H1 (cell line): ENCODE results near the gene SERINC5. TPM values are rescaled to one million over a fixed set of nuclear protein-coding genes. Genes with fewer than 3 reads are reported as not detected.

ENCODE experiments used
- CTCF ChIA-PET: fragments of 300-600 bp; sonication (Branson Sonifier 250); formaldehyde crosslinking; loops from one replicate; lab custom pipeline; 2021; ENCODE audit not compliant: partially characterized antibody; lab: Charles Lee
- POLR2A ChIA-PET: fragments of 300-600 bp; sonication (Branson Sonifier 250); formaldehyde crosslinking; loops from one replicate; lab custom pipeline; 2021; ENCODE audit warnings: inconsistent platforms; ENCODE audit not compliant: partially characterized antibody; lab: Charles Lee
- DNase-seq, 2 experiments: peaks; one replicate each; pipeline versions ENCODE4 v3.0.0 to v3.0.0-alpha.2; 2010 to 2022; ENCODE audit warnings: low spot score in 2 of 2, low read depth in 1 of 2, mixed read lengths in 1 of 2
- FAIRE-seq: peaks from 2 replicates; lab custom pipeline; 2011; peaks lifted over from hg19 to GRCh38; lab: Jason Lieb, UNC
- H2AFZ ChIP-seq: 2 replicates; pipeline ENCODE4 v1.8.1; 2012; ENCODE audit warnings: low read length, inconsistent platforms
- H2AK5ac ChIP-seq: 2 replicates; pipeline ENCODE4 v1.6.1; 2013; ENCODE audit warnings: low read depth, low read length
- H2BK120ac ChIP-seq: replicated peaks from 2 replicates; pipeline ENCODE3; 2013; ENCODE audit warnings: low read depth, low read length, inconsistent platforms
- H2BK12ac ChIP-seq: 2 replicates; pipeline ENCODE4 v1.6.1; 2013; ENCODE audit warnings: low read depth, low read length
- H2BK15ac ChIP-seq: 2 replicates; pipeline ENCODE4 v1.6.1; 2013; ENCODE audit warnings: low read length
- H2BK20ac ChIP-seq: 2 replicates; pipeline ENCODE4 v1.6.1; 2013; ENCODE audit warnings: low read length
- H2BK5ac ChIP-seq: 2 replicates; pipeline ENCODE4 v1.6.1; 2013; ENCODE audit warnings: low read depth, low read length
- H3K14ac ChIP-seq: 2 replicates; pipeline ENCODE4 v1.6.1; 2013; ENCODE audit warnings: inconsistent platforms; ENCODE audit not compliant: insufficient read length
- H3K18ac ChIP-seq: 2 replicates; pipeline ENCODE4 v1.6.1; 2013; ENCODE audit warnings: low read length; ENCODE audit errors: extremely low read depth
- H3K23ac ChIP-seq: 2 replicates; pipeline ENCODE4 v1.6.1; 2013; ENCODE audit warnings: inconsistent platforms; ENCODE audit not compliant: insufficient read length
- H3K23me2 ChIP-seq: 2 replicates; pipeline ENCODE4 v1.6.1; 2013; ENCODE audit warnings: low read depth, low read length
- H3K27ac ChIP-seq: 2 replicates; pipeline ENCODE4 v1.6.1; 2011; ENCODE audit warnings: low read depth, low read length, inconsistent platforms
- H3K27me3 ChIP-seq, 4 experiments: replicated peaks in 1 of 4; 1 replicate in 1 of 4; 2 replicates in 3 of 4; pipeline versions ENCODE4 v1.6.1 to v1.8.1; 2011 to 2013; ENCODE audit warnings: low read length in 3 of 4, mild to moderate bottlenecking in 3 of 4, inconsistent platforms in 2 of 4, mixed read lengths in 2 of 4, moderate library complexity in 1 of 4; ENCODE audit not compliant: control insufficient read depth in 3 of 4, insufficient read depth in 3 of 4; ENCODE audit errors: extremely low read depth in 1 of 4
- H3K36me3 ChIP-seq, 4 experiments: 2 replicates each; pipeline versions ENCODE4 v1.6.1 to v1.8.1; 2011 to 2013; ENCODE audit warnings: mild to moderate bottlenecking in 4 of 4, low read length in 3 of 4, moderate library complexity in 2 of 4, control low read depth in 1 of 4, inconsistent platforms in 1 of 4; ENCODE audit not compliant: insufficient read depth in 4 of 4, control insufficient read depth in 2 of 4
- H3K4ac ChIP-seq: replicated peaks from 2 replicates; pipeline ENCODE3; 2013; ENCODE audit warnings: low read length, low read depth, mixed read lengths, inconsistent platforms; ENCODE audit not compliant: insufficient read length
- H3K4me1 ChIP-seq, 4 experiments: replicated peaks in 1 of 4; 1 replicate in 1 of 4; 2 replicates in 3 of 4; pipeline versions ENCODE4 v1.6.1 to v1.8.1; 2011 to 2013; ENCODE audit warnings: low read length in 3 of 4, inconsistent platforms in 2 of 4, mixed read lengths in 1 of 4; ENCODE audit not compliant: insufficient read depth in 4 of 4, control insufficient read depth in 3 of 4
- H3K4me2 ChIP-seq, 2 experiments: 2 replicates each; pipeline versions ENCODE4 v1.6.1 to v1.8.1; 2011 to 2013; ENCODE audit warnings: low read depth in 2 of 2, low read length in 2 of 2, control low read depth in 1 of 2, inconsistent platforms in 1 of 2, mild to moderate bottlenecking in 1 of 2; ENCODE audit not compliant: insufficient read depth in 1 of 2
- H3K4me3 ChIP-seq, 4 experiments: fragments of 200-600, 300-600 bp in 1 of 4; sonication (generic), shearing (Covaris generic), sonication (Bioruptor Twin) in 1 of 4; 2 replicates each; pipeline versions ENCODE4 v1.5.1 to v1.8.1; 2011 to 2016; ENCODE audit warnings: low read length in 4 of 4, low read depth in 3 of 4, control low read depth in 2 of 4, inconsistent platforms in 2 of 4, mild to moderate bottlenecking in 2 of 4, mixed read lengths in 1 of 4, moderate library complexity in 1 of 4; ENCODE audit not compliant: insufficient read depth in 2 of 4; ENCODE audit errors: extremely low read depth in 1 of 4
- H3K56ac ChIP-seq: replicated peaks from 2 replicates; pipeline ENCODE3; 2013; ENCODE audit warnings: low read depth, mild to moderate bottlenecking, mixed read lengths, low read length, inconsistent platforms; ENCODE audit not compliant: insufficient read length
- H3K79me1 ChIP-seq: 2 replicates; pipeline ENCODE4 v1.6.1; 2013; ENCODE audit warnings: low read depth, low read length, control low read depth
- H3K79me2 ChIP-seq, 2 experiments: 2 replicates each; pipeline versions ENCODE4 v1.6.1 to v1.8.1; 2012 to 2013; ENCODE audit warnings: low read length in 2 of 2, mild to moderate bottlenecking in 2 of 2, inconsistent platforms in 1 of 2; ENCODE audit not compliant: insufficient read depth in 2 of 2, control insufficient read depth in 1 of 2
- H3K9ac ChIP-seq, 4 experiments: replicated peaks in 1 of 4; 1 replicate in 1 of 4; 2 replicates in 3 of 4; pipeline versions ENCODE4 v1.6.1 to v1.8.1; 2011 to 2013; ENCODE audit warnings: low read depth in 3 of 4, low read length in 3 of 4, control low read depth in 2 of 4, mild to moderate bottlenecking in 2 of 4, moderate library complexity in 2 of 4, inconsistent platforms in 1 of 4; ENCODE audit errors: extremely low read depth in 1 of 4
- H3K9me3 ChIP-seq, 2 experiments: 2 replicates each; pipeline versions ENCODE4 v1.6.1 to v1.8.1; 2012 to 2013; ENCODE audit warnings: mild to moderate bottlenecking in 2 of 2, moderate library complexity in 2 of 2, control low read depth in 1 of 2, inconsistent platforms in 1 of 2, low read depth in 1 of 2, low read length in 1 of 2, mixed read lengths in 1 of 2; ENCODE audit not compliant: insufficient read depth in 2 of 2
- H4K20me1 ChIP-seq, 2 experiments: replicated peaks in 1 of 2; 2 replicates each; pipeline versions ENCODE3 to v1.8.1; 2011 to 2013; ENCODE audit warnings: inconsistent platforms in 2 of 2, low read length in 2 of 2, mild to moderate bottlenecking in 1 of 2; ENCODE audit not compliant: insufficient read depth in 2 of 2, control insufficient read depth in 1 of 2
- H4K5ac ChIP-seq: 2 replicates; pipeline ENCODE4 v1.6.1; 2013; ENCODE audit warnings: low read length, low read depth, mixed read lengths, inconsistent platforms; ENCODE audit not compliant: insufficient read length
- H4K8ac ChIP-seq: 2 replicates; pipeline ENCODE4 v1.8.0; 2013; ENCODE audit warnings: mild to moderate bottlenecking, moderate library complexity, low read length, inconsistent platforms; ENCODE audit not compliant: insufficient read depth; ENCODE audit errors: extremely low read depth
- H4K91ac ChIP-seq: replicated peaks from 2 replicates; pipeline ENCODE3; 2013; ENCODE audit warnings: low read length, mixed read lengths, inconsistent platforms; ENCODE audit not compliant: insufficient read length
- EGR1 ChIP-seq: IDR thresholded peaks from 2 replicates; pipeline ENCODE4 v1.6.1; 2011; ENCODE audit warnings: low read depth, low read length, borderline replicate concordance
- EZH2 ChIP-seq: fragments of 200-600 bp; sonication (generic); IDR thresholded peaks from 2 replicates; pipeline ENCODE4 v1.7.1; 2012; ENCODE audit warnings: low read depth, mild to moderate bottlenecking, moderate library complexity, low read length, inconsistent platforms; ENCODE audit not compliant: severe bottlenecking
- KDM5A ChIP-seq: fragments of 200-600 bp; IDR thresholded peaks from 2 replicates; pipeline ENCODE4 v1.7.1; 2012; ENCODE audit warnings: mild to moderate bottlenecking, low read length, inconsistent platforms, mixed read lengths
- MAFK ChIP-seq: IDR thresholded peaks from 2 replicates; pipeline ENCODE4 v1.6.1; 2012; ENCODE audit warnings: low read depth, mild to moderate bottlenecking, improper control_type of control experiment, low read length
- YY1 ChIP-seq: IDR thresholded peaks from 2 replicates; pipeline ENCODE4 v1.6.1; 2011; ENCODE audit warnings: low read depth, mild to moderate bottlenecking, low read length
- WGBS, 2 experiments: shearing (Covaris generic) in 1 of 2; methylation state at CpG; one replicate each; pipeline versions ENCODE4 v1.1.6 to v1.1.7; 2013 to 2015; ENCODE audit warnings: low lambda C conversion rate in 2 of 2, mixed read lengths in 2 of 2, inconsistent platforms in 1 of 2, low coverage in 1 of 2, missing lambda C conversion rate in 1 of 2; ENCODE audit not compliant: insufficient replicate concordance in 2 of 2, insufficient coverage in 1 of 2, insufficient read length in 1 of 2; ENCODE audit errors: extremely low coverage in 1 of 2, missing lambda C conversion rate in 1 of 2; 5-methylcytosine and 5-hydroxymethylcytosine counted together
- polyA plus RNA-seq, 7 experiments: library from polyadenylated mRNA; depleted of rRNA in 3 of 7; stranded (reverse) in 5 of 7; unstranded in 2 of 7; fragments of >200 nt in 5 of 7; fragments of 200-250 nt in 2 of 7; gene quantifications; 1 replicate in 5 of 7; 2 replicates in 1 of 7; 4 replicates in 1 of 7; pipeline versions ENCODE4 v1.2.1 to v1.2.3, GENCODE V29; 2011 to 2013; ENCODE audit warnings: missing spikeins in 2 of 7, mixed read lengths in 2 of 7
- total RNA-seq: library from RNA; stranded (reverse); fragmentation: NEBNext Ultra II Directional; extraction: Animal tissue kit (Norgen Biotek cat#: 25700); gene quantifications from 2 replicates; pipeline ENCODE4 v1.2.1, GENCODE V29; 2021

SERINC5 gene
- total and polyA plus RNA-seq, 2 of the 8 experiments (the other 6 are each of a cell fraction or from before 2014, with no cell fraction given) = 32.2 to 149 TPM

DNA sequence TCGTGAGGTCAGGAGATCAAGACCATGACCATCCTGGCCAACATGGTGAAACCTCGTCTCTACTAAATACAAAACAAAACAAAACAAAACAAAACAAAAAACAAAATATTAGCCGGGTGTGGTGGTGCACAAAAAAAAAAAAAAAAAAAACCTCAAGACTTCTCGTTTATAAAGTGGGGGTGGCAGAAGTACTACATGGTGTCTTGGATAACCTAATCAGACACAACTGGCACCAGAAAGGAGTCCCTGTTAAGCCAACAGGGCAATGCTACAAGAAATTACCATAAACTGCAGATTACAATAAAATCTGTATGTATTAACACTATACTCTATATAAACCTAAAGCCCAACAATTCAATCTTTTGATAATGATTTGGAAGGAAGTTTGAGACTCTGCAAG lies 50.0 kb downstream of the SERINC5 start:
- Histone ChIP-seq H3K9ac (no peak overlapping the region), H3K79me1 (peaks cover 20% of the 10 kb centered on the region), H2BK5ac (no peak overlapping the region), H3K36me3 (peaks cover 2 to 24% (median 13%) of the 10 kb centered on the region in 4 experiments; a peak in 6 of 8 replicates), H4K5ac (no peak overlapping the region), H3K18ac (no peak overlapping the region), H3K27me3 (no peaks in the 10 kb centered on the region), H4K20me1 (peaks cover 2 to 13% of the 10 kb centered on the region in 2 experiments), H3K4me2 (no peak overlapping the region), H3K4me3 (no peak overlapping the region), H2AK5ac (no peak overlapping the region), H3K14ac (no peak overlapping the region), H3K23me2 (no peaks in the 10 kb centered on the region), H2BK15ac (no peak overlapping the region), H2BK120ac (no peak overlapping the region), H2BK12ac (no peak overlapping the region), H3K56ac (no peak overlapping the region), H3K4me1 (peaks cover 0 to 15% (median 1%) of the 10 kb centered on the region in 4 experiments; a peak in 4 of 7 replicates), H3K23ac (no peak overlapping the region), H3K4ac (no peak overlapping the region), H3K27ac (no peak overlapping the region), H4K8ac (no peak overlapping the region), H4K91ac (no peak overlapping the region), H3K79me2 (peaks cover 26 to 87% of the 10 kb centered on the region in 2 experiments), H2BK20ac (no peak overlapping the region), H3K9me3 (no peaks in the 10 kb centered on the region), H2AFZ (no peak overlapping the region)
- POLR2A ChIA-PET = interaction anchor here (0.9 to 4.1 kb wide), 9 partner anchors 12 to 52 kb away, joined by 3 to 17 read pairs (median 4); no protein-coding TSS in a partner anchor
- DNase-seq (no peak), FAIRE-seq (no peak)
- WGBS, 2 experiments = 91% methylated on average over 4 of the region's 4 CpGs; no CpG with 5 or more reads in 1 of the 2 experiments
- TF ChIP-seq MAFK (no peak), KDM5A (no peak), EZH2 (no peak), EGR1 (no peak), YY1 (no peak)
- CTCF ChIA-PET = interaction anchor here (0.8 to 1.1 kb wide), 2 partner anchors 9 to 13 kb away, joined by 3 to 4 read pairs; no protein-coding TSS in a partner anchor
